ENCODE results near the gene FAM78A.
"Not testable (repeated sequence)": the region's sequence is repeated elsewhere in the genome, so short reads cannot be mapped to it uniquely, and the experiment has no call there.

FAM78A gene

DNA sequence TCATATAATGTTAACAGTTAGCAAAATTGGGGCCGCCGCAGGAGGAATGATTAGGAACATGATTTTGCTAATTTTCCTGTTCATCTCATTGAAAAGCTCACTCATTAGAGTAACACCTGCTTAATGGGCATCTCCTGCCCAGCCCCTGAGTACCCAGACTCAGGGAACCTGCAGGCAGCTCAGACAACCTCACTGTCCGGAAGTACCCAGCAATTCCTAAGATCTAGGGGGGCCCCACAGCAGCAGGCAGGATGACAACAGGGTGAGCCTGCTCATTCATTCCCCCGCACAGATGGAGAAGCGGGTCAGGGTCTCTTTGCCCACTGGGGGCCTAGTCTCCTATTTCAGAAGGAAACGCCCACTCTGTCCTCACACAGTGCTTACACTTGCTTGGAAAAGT, 12.6 kb downstream of the FAM78A start:
- no peaks in the 10 kb centered on the region for H3K27me3 ChIP-seq (replicated peaks; ENCODE audit: insufficient read depth, low read length)
- H3K4me1 ChIP-seq (ENCODE audit: low read length) = peaks cover 31% of the 10 kb centered on the region
- no peaks in the 10 kb centered on the region for H3K9me2 ChIP-seq (replicated peaks; ENCODE audit: insufficient read depth, low read length)
- no peak overlapping the region for H2AFZ ChIP-seq (ENCODE audit: low read length)
- DNase-seq = no peak
- no peak overlapping the region for H3K9ac ChIP-seq (ENCODE audit: low read length)
- H3F3A ChIP-seq (ENCODE audit: insufficient read depth, low read length) = peaks cover 26% of the 10 kb centered on the region
- H3K36me3 ChIP-seq (replicated peaks; ENCODE audit: insufficient read depth, low read length) = peaks cover 10% of the 10 kb centered on the region
- peaks cover 84% of the 10 kb centered on the region for H3K79me2 ChIP-seq (ENCODE audit: low read length)
- H3K27ac ChIP-seq (ENCODE audit: low read length) = peak overlapping the region; percentile 3; the same call in 1 of the 2 replicates
- TF ChIP-seq EZH2 (optimal IDR thresholded peaks at IDR 0.05; ENCODE audit: low read depth, low read length) = no peak
- no peak for TF ChIP-seq EZH2phosphoT487 (IDR thresholded peaks at IDR 0.05; ENCODE audit: low read length)
- TF ChIP-seq, protein P1, sequence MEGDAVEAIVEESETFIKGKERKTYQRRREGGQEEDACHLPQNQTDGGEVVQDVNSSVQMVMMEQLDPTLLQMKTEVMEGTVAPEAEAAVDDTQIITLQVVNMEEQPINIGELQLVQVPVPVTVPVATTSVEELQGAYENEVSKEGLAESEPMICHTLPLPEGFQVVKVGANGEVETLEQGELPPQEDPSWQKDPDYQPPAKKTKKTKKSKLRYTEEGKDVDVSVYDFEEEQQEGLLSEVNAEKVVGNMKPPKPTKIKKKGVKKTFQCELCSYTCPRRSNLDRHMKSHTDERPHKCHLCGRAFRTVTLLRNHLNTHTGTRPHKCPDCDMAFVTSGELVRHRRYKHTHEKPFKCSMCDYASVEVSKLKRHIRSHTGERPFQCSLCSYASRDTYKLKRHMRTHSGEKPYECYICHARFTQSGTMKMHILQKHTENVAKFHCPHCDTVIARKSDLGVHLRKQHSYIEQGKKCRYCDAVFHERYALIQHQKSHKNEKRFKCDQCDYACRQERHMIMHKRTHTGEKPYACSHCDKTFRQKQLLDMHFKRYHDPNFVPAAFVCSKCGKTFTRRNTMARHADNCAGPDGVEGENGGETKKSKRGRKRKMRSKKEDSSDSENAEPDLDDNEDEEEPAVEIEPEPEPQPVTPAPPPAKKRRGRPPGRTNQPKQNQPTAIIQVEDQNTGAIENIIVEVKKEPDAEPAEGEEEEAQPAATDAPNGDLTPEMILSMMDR (IDR thresholded peaks at IDR 0.05; ENCODE audit: low read length) = no peak
- no peaks in the 10 kb centered on the region for H3K9me3 ChIP-seq (replicated peaks; ENCODE audit: insufficient read depth, low read length)
- H3K4me2 ChIP-seq (ENCODE audit: low read depth, low read length) = no peak overlapping the region
- H4K20me1 ChIP-seq (ENCODE audit: insufficient read depth, low read length) = no peaks in the 10 kb centered on the region
- H3K4me3 ChIP-seq (ENCODE audit: low read length) = no peak overlapping the region

DNA sequence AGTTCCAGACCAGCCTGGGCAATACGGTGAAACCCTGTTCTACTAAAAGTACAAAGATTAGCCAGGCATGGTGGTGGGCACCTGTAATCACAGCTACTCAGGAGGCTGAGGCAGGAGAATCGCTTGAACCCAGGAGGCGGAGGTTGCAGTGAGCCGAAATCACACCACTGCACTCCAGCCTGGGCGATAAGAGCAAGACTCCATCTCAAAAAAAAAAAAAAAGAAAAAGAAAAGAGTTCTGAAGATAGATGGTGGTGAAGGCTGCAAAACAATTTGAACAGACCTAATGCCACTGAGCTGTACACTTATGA, 13.3 kb downstream of the FAM78A start:
- Histone ChIP-seq H3K36me3 (replicated peaks; ENCODE audit: insufficient read depth, low read length) (peaks cover 10% of the 10 kb centered on the region), H3K27ac (ENCODE audit: low read length) (peak overlapping the region; percentile 81; the same call in 1 of the 2 replicates), H3F3A (ENCODE audit: insufficient read depth, low read length) (peaks cover 27% of the 10 kb centered on the region), H3K79me2 (ENCODE audit: low read length) (peaks cover 79% of the 10 kb centered on the region), H3K4me1 (ENCODE audit: low read length) (peaks cover 26% of the 10 kb centered on the region)
- H3K9me3 ChIP-seq (replicated peaks; ENCODE audit: insufficient read depth, low read length); H4K20me1 ChIP-seq (ENCODE audit: insufficient read depth, low read length); H3K4me2 ChIP-seq (ENCODE audit: low read depth, low read length); DNase-seq; H3K27me3 ChIP-seq (replicated peaks; ENCODE audit: insufficient read depth, low read length); H2AFZ ChIP-seq (ENCODE audit: low read length); H3K4me3 ChIP-seq (ENCODE audit: low read length); H3K9ac ChIP-seq (ENCODE audit: low read length); H3K9me2 ChIP-seq (replicated peaks; ENCODE audit: insufficient read depth, low read length): not testable (repeated sequence)

DNA sequence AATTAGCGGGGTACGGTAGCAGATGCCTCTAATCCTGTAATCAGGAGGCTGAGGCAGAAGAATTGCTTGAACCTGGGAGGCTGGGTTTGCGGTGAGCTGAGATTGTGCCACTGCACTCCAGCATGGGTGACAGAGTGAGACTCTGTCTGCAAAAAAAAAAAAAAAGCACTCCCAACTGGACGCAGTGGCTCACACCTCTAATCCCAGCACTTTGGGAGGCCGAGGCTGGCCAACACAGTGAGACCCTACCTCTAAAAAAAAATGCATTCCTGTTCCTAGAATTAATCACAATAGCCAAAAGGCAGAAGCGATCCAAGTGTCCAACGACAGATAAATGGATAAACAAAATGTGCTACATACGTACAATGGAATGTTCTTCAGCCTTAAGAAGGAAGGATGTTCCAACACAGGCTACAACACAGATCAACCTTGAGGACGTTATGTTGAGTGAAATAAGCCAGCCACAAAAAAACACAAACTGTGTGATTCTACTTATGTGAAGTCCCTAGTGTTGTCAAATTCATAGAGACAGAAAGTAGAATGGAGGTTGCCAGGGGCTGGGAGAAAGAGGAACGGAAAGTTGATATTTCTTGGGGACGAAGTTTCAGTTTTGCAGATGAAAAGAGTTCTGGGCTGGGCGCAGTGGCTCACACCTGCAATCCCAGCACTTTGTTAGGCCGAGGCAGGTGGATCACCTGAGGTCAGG, 13.8 kb downstream of the FAM78A start:
- Histone ChIP-seq H3K9ac (ENCODE audit: low read length) (no peak overlapping the region), H3K4me3 (ENCODE audit: low read length) (no peak overlapping the region; the same call in 1 of the 2 replicates), H2AFZ (ENCODE audit: low read length) (no peak overlapping the region), H3K79me2 (ENCODE audit: low read length) (peaks cover 77% of the 10 kb centered on the region), H3K9me3 (replicated peaks; ENCODE audit: insufficient read depth, low read length) (no peaks in the 10 kb centered on the region), H3K4me1 (ENCODE audit: low read length) (peaks cover 26% of the 10 kb centered on the region), H3K4me2 (ENCODE audit: low read depth, low read length) (peak overlapping the region; percentile 54; the same call in 1 of the 2 replicates), H3K27ac (ENCODE audit: low read length) (peak overlapping the region; percentile 81), H4K20me1 (ENCODE audit: insufficient read depth, low read length) (no peaks in the 10 kb centered on the region), H3K9me2 (replicated peaks; ENCODE audit: insufficient read depth, low read length) (no peaks in the 10 kb centered on the region), H3K27me3 (replicated peaks; ENCODE audit: insufficient read depth, low read length) (no peaks in the 10 kb centered on the region), H3F3A (ENCODE audit: insufficient read depth, low read length) (peaks cover 32% of the 10 kb centered on the region), H3K36me3 (replicated peaks; ENCODE audit: insufficient read depth, low read length) (peaks cover 10% of the 10 kb centered on the region)
- DNase-seq = peak; percentile 86
- TF ChIP-seq EZH2 (optimal IDR thresholded peaks at IDR 0.05; ENCODE audit: low read depth, low read length) = no peak
- no peak for TF ChIP-seq EZH2phosphoT487 (IDR thresholded peaks at IDR 0.05; ENCODE audit: low read length)
- TF ChIP-seq, protein P1 (IDR thresholded peaks at IDR 0.05; ENCODE audit: low read length) = no peak

DNA sequence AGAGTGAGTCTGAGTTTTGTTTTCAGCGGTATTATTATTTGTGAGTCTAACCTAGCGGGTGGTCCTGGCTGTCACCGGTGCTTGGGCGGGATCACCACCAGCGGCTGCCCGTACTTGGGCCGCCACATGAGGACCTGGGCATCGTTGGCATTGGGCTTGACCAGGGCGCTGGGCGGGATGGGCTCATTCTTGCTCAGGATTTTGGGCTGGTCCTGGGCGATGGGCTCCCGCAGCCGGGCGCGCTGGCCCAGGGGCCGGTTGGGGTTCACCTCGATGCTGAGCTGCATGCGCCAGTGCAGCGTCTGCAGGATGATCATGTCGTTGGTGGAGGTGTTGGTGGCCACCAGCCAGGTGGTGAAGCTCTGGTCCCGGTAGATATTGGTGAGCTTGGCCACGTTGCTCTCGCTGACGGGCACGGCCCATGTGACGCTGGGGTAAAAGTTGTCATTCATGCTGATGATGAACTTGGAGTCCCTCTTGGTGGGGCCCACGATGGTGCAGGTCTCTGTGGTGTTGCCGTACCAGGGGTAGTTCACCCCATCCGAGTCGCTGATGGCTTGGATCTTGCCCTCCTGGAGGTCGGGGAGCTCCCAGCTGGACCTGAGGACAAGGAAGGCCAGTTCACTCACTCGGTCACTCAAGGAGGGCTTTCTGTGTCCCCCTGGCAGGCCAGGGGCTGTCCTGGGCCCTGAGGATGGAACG, 15.4 kb downstream of the FAM78A start:
- Histone ChIP-seq H3K9me2 (replicated peaks; ENCODE audit: insufficient read depth, low read length) (no peaks in the 10 kb centered on the region), H3K27me3 (replicated peaks; ENCODE audit: insufficient read depth, low read length) (no peaks in the 10 kb centered on the region), H3K9ac (ENCODE audit: low read length) (no peak overlapping the region), H3K36me3 (replicated peaks; ENCODE audit: insufficient read depth, low read length) (peaks cover 10% of the 10 kb centered on the region), H3K4me1 (ENCODE audit: low read length) (peaks cover 37% of the 10 kb centered on the region), H3K79me2 (ENCODE audit: low read length) (peaks cover 64% of the 10 kb centered on the region), H3K9me3 (replicated peaks; ENCODE audit: insufficient read depth, low read length) (no peaks in the 10 kb centered on the region), H3K4me2 (ENCODE audit: low read depth, low read length) (no peak overlapping the region), H3F3A (ENCODE audit: insufficient read depth, low read length) (peaks cover 46% of the 10 kb centered on the region), H2AFZ (ENCODE audit: low read length) (no peak overlapping the region), H3K4me3 (ENCODE audit: low read length) (no peak overlapping the region), H3K27ac (ENCODE audit: low read length) (no peak overlapping the region), H4K20me1 (ENCODE audit: insufficient read depth, low read length) (no peaks in the 10 kb centered on the region)
- TF ChIP-seq EZH2phosphoT487 (IDR thresholded peaks at IDR 0.05; ENCODE audit: low read length) (no peak), EZH2 (optimal IDR thresholded peaks at IDR 0.05; ENCODE audit: low read depth, low read length) (no peak)
- TF ChIP-seq, protein P1 (IDR thresholded peaks at IDR 0.05; ENCODE audit: low read length) = no peak
- no peak for DNase-seq
